ENCODE data around the gene MCM9.

Gene MCM9

DNA sequence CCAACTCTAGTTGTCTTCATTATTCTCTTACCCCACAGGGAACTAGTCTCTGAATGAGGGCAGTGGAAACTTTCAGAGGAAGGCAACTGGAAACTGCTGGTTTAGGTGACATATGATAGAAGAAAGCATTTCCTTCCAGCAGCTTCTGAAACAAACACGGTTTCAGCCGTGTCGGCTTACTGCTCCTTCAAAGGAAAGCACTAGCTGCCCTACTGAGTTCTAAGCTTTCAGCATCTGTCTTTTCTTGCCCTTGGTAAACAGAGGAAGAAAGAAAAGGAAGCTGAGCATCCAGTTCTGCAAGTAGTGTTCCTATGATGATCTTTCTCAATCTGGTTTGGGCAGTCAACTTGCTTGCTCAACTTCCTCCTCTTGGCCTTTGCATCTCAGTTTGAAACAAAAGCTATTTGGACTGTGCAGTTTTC, 166.0 kb downstream of the MCM9 start:
- no peak for DNase-seq (ENCODE audit: low spot score)

DNA sequence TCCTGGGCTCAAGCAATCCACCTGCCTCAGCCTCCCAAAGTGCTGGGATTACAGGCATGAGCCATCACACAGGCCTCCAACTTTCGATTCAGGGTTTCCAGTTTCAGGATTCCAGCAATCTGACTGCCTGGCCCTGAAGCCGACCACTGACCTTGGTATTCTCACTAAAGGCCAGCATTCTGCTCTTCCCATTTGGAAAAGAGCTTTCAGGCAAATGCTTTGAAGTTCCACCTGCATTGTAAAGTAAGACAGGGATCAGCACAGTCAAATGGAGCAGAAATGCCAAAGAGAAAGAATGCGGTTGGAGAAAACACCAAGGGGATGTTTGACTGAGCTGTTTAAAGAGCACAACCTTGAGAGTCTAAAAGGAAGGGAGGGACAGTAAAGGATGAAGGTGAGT, 166.5 kb downstream of the MCM9 start:
- DNase-seq (ENCODE audit: low spot score): no peak

DNA sequence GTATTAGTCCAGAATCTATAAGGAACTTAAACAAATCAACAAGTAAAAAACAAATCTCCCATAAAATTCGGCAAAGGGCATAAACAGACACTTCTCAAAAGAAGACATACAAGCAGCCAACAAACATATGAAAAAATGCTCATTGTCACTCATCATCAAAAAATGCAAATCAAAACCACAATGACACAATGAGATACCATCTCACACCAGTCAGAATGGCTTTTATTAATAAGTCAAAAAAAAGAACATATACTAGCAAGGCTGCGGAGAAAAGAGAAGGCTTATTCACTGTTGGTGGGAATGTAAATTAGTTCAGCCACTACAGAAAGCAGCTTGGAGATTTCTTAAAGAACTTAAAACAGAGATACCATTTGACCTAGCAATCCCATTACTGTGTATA, 169.6 kb downstream of the MCM9 start:
- DNase-seq (ENCODE audit: low spot score): peak; percentile 16

DNA sequence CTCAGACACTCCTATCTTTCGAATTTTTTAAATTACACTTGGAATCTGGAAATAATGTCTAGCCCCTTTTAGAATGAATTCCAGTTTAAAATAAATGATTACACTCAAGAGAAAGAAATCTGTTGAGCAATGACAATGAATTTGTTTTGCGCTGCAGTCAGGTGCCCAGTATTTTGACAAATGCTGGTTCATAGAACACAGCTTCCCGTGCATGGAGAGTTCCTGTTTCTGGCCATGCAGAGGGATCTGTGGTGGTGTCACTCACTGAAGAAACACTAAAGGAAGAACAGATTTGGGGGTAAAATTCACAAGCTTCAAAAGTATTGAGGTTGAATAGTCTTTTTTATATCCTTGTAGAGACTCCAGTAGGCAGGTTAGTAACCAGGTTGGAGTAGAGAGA, 170.2 kb downstream of the MCM9 start:
- DNase-seq (ENCODE audit: low spot score): no peak

Measured in RKO (cell line).